Erythroblast (primary cell): Measurements from ENCODE around the gene WDSUB1.

Experiments
- GATA1 ChIP-seq: IDR thresholded peaks from 2 replicates; pipeline ENCODE4 v1.6.1; 2011; ENCODE audit warnings: low read depth, mild to moderate bottlenecking, control low read depth, low read length, moderate library complexity
- POLR2A ChIP-seq: IDR thresholded peaks from 2 replicates; pipeline ENCODE4 v1.6.1; 2011; ENCODE audit warnings: mild to moderate bottlenecking, low read length

GRCh38 chr2:159218389-159218788 lies 68.1 kb downstream of the WDSUB1 start:
- TF ChIP-seq POLR2A (no peak), GATA1 (no peak)
